Measurements from ENCODE around the gene ATP8A2.

ATP8A2 gene

DNA sequence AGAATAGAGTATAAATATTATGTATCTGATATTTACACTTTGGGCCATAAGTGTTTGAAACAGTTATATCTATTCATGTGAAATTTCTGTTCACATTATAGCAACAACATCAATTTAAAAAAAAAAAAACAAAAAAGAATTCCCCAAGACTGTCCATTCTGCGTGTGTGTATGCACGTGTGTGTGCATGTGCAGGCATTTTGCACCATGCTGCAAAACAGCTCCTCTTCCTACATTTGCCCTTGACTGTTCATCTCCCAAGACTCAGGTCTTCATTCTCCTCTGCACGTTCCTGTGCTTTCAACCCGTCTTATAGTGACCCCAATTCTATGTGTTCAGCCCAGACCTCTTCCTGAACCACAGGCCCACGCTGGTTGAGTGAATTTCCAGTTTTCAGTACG lies 530.7 kb downstream of the ATP8A2 start:
- no peak overlapping the region for H3K27ac ChIP-seq
- TF ChIP-seq ZFX (IDR thresholded peaks at IDR 0.05; ENCODE audit: borderline replicate concordance): no peak
- TF ChIP-seq, protein P1, sequence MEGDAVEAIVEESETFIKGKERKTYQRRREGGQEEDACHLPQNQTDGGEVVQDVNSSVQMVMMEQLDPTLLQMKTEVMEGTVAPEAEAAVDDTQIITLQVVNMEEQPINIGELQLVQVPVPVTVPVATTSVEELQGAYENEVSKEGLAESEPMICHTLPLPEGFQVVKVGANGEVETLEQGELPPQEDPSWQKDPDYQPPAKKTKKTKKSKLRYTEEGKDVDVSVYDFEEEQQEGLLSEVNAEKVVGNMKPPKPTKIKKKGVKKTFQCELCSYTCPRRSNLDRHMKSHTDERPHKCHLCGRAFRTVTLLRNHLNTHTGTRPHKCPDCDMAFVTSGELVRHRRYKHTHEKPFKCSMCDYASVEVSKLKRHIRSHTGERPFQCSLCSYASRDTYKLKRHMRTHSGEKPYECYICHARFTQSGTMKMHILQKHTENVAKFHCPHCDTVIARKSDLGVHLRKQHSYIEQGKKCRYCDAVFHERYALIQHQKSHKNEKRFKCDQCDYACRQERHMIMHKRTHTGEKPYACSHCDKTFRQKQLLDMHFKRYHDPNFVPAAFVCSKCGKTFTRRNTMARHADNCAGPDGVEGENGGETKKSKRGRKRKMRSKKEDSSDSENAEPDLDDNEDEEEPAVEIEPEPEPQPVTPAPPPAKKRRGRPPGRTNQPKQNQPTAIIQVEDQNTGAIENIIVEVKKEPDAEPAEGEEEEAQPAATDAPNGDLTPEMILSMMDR (IDR thresholded peaks at IDR 0.05): no peak

DNA sequence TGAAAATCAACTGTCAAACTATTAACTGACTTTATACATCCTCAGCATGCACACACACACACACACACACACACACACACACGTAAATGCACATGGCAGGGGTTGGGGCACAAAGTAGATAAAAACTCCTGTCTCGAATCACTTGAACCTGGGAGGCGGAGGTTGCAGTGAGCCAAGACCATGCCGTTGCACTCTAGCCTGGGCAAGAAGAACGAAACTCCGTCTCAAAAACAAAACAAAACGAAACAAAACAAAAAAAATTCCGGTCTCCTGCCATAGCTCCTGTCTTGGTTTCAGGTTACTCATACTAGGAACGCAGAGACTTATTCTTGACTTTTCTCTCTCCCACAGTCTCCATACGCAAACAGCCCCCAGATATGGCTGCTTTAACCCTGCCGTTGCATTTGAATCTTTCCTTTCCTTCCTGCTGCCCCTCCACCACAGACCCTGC lies 531.1 kb downstream of the ATP8A2 start:
- H3K27ac ChIP-seq: no peak overlapping the region
- TF ChIP-seq ZFX (IDR thresholded peaks at IDR 0.05; ENCODE audit: borderline replicate concordance): no peak
- TF ChIP-seq, protein P1 (IDR thresholded peaks at IDR 0.05): no peak

DNA sequence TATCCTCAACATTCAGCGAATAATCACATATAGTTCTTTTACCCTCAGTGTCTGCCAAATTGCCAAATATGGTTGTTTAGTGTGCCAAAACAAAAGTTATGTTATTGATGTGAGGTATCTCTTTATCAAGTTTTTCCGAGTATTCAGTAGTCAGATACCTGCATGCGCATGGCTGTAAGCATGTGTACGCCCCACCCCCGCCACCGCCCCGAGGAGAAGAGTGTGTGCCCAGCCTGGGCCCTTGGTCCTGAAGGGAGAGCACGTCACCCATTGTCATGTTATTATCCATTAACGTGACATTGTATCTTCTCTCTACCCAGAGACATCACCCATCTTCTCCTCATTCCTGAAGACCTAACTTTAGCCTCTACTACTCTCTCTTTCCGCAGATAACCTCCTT lies 533.1 kb downstream of the ATP8A2 start:
- TF ChIP-seq, protein P1 (IDR thresholded peaks at IDR 0.05): no peak
- TF ChIP-seq ZFX (IDR thresholded peaks at IDR 0.05; ENCODE audit: borderline replicate concordance): no peak
- no peak overlapping the region for H3K27ac ChIP-seq

DNA sequence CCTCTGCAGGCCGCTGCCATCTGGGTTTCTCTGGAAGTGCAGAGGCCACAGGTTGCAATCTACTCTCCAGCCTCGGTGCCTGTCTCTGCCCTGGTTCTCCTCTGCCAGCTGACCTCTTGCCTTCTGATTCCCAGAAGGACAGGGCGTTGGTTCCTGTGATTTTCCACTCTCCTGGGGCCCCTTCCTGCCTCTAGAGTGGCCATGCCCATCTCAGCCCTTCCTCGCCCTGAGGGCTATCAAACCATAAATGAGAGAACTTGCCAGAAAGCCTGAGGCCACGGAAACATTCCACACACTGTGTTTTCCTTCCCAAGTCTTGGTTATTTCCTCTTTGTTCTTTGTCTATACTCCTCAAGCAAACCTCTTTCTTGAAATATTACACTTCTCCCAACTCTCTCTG lies 533.8 kb downstream of the ATP8A2 start:
- TF ChIP-seq, protein P1 (IDR thresholded peaks at IDR 0.05): no peak
- TF ChIP-seq ZFX (IDR thresholded peaks at IDR 0.05; ENCODE audit: borderline replicate concordance): no peak
- H3K27ac ChIP-seq: no peak overlapping the region

DNA sequence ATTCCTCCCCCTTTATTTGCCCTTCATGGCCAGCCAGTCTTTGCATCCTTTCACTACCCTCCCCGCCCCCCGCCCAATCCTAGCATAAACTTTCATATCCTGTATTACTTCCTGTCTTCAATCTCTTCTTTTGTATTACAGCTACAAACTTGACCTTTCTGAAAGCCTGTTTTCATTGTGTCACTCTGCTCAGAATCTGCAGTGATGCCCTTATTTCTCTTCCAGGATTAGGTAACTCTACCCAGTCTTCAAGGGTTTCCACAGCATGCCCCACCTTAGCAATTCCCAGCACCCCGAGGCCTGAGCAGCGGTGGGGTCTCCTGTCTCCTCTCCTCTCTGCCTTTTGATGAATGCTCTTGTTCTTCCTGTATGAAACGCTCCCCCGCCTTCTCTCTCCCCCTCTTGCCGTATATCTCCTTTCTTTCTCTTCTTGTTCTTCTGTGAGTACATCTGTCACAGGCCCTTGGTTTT lies 534.5 kb downstream of the ATP8A2 start:
- H3K27ac ChIP-seq: no peak overlapping the region
- TF ChIP-seq, protein P1 (IDR thresholded peaks at IDR 0.05): no peak
- no peak for TF ChIP-seq ZFX (IDR thresholded peaks at IDR 0.05; ENCODE audit: borderline replicate concordance)

DNA sequence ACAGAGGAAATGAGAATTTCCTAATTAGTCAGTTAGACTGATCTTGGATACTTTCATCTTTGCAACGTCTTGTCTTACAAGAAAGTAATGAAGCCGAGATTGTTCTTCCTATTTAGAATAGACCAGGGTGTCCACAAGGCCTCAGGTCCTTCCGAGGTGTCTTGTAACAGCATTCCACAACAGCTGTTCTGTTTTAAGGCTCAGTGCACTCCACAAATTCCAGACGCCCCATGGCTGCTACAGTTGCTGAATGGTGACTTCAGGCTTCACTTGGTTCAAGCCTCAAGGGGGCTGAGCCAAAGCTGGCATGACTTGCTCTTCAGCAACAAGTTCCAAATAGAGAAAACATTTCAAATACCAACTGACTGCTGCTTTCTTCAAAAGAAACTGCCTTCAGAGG lies 536.6 kb downstream of the ATP8A2 start:
- TF ChIP-seq, protein P1 (IDR thresholded peaks at IDR 0.05): no peak
- TF ChIP-seq ZFX (IDR thresholded peaks at IDR 0.05; ENCODE audit: borderline replicate concordance): no peak
- H3K27ac ChIP-seq: no peak overlapping the region

DNA sequence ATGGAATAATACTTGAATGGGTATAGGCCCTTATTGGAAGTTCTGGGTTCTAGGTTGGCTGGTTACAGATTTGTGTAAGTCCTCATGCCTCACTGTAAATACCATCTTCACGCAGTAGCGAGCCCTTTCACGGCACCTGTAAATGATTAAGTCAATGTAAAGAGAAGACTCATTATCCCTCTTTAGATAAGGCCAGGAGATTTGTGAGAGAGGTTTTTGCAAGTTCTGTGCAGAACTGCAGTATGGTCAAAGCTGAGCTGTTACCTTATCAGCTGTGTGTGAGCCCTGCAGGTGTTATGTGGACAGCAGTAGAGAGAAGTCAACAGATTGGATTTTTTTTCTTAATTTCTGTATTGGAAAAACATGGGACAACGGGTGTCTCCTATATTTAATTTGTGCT lies 538.5 kb downstream of the ATP8A2 start:
- TF ChIP-seq, protein P1 (IDR thresholded peaks at IDR 0.05): no peak
- no peak for TF ChIP-seq ZFX (IDR thresholded peaks at IDR 0.05; ENCODE audit: borderline replicate concordance)
- H3K27ac ChIP-seq: no peak overlapping the region

All from 22Rv1 (cell line).